ENCODE measurements around the gene NCF2. TPM values are rescaled to one million over a fixed set of nuclear protein-coding genes. Genes with fewer than 3 reads are reported as not detected.

NCF2 gene
- total RNA-seq, 4 donors from 2014 or later = 5.2 to 26.0 (median 9.5) TPM

GRCh38 chr1:183517401-183517800 lies 72.9 kb downstream of the NCF2 start:
- TF ChIP-seq POLR2AphosphoS5 (IDR thresholded peaks at IDR 0.05) = no peak
- no peak for TF ChIP-seq EP300 (IDR thresholded peaks at IDR 0.05)
- TF ChIP-seq CTCF (IDR thresholded peaks at IDR 0.05) = no peak
- TF ChIP-seq POLR2A (IDR thresholded peaks at IDR 0.05; ENCODE audit: low read depth) = no peak
- Histone ChIP-seq H3K27ac (replicated peaks in 1 of 4) (no peak overlapping the region), H3K27me3 (no peaks in the 10 kb centered on the region), H3K36me3 (peaks cover 16 to 40% (median 29%) of the 10 kb centered on the region in 4 donors), H3K4me3 (no peak overlapping the region), H3K4me1 (peaks cover 8 to 19% (median 13%) of the 10 kb centered on the region in 4 donors), H3K9me3 (no peaks in the 10 kb centered on the region)
- 85% methylated on average over 6 of the region's 6 CpGs for WGBS
- intact Hi-C loops (cut with DNase I) = no loop called here
- no peak for DNase-seq (ENCODE audit: extremely low spot score)

- DNase-seq (ENCODE audit: extremely low spot score) = no peak
- intact Hi-C loops (cut with DNase I) = no loop called here
- Histone ChIP-seq H3K4me3 (no peak overlapping the region), H3K36me3 (peaks cover 15 to 38% (median 26%) of the 10 kb centered on the region in 4 donors), H3K9me3 (no peaks in the 10 kb centered on the region), H3K4me1 (peaks cover 8 to 19% (median 14%) of the 10 kb centered on the region in 4 donors), H3K27ac (replicated peaks in 1 of 4) (no peak overlapping the region), H3K27me3 (no peaks in the 10 kb centered on the region)
- WGBS = 95% methylated on average over 2 of the region's 2 CpGs
- TF ChIP-seq CTCF (IDR thresholded peaks at IDR 0.05) = no peak
- TF ChIP-seq EP300 (IDR thresholded peaks at IDR 0.05) = no peak
- no peak for TF ChIP-seq POLR2AphosphoS5 (IDR thresholded peaks at IDR 0.05)
- no peak for TF ChIP-seq POLR2A (IDR thresholded peaks at IDR 0.05; ENCODE audit: low read depth)
Observed at GRCh38 chr1:183516725-183517124, 73.5 kb downstream of the NCF2 start.

GRCh38 chr1:183515002-183515689 lies 75.1 kb downstream of the NCF2 start:
- TF ChIP-seq EP300 (IDR thresholded peaks at IDR 0.05) = no peak
- TF ChIP-seq CTCF (IDR thresholded peaks at IDR 0.05) = no peak
- no peak for TF ChIP-seq POLR2A (IDR thresholded peaks at IDR 0.05; ENCODE audit: low read depth)
- no peak for TF ChIP-seq POLR2AphosphoS5 (IDR thresholded peaks at IDR 0.05)
- H3K9me3 ChIP-seq = no peaks in the 10 kb centered on the region
- intact Hi-C loops (cut with DNase I) = no loop called here
- H3K27ac ChIP-seq (replicated peaks in 1 of 4) = no peak overlapping the region
- peaks cover 8 to 22% (median 16%) of the 10 kb centered on the region in 4 donors for H3K4me1 ChIP-seq
- peaks cover 7 to 29% (median 20%) of the 10 kb centered on the region in 4 donors for H3K36me3 ChIP-seq
- no peak for DNase-seq (ENCODE audit: extremely low spot score)
- no peaks in the 10 kb centered on the region for H3K27me3 ChIP-seq
- no peak overlapping the region for H3K4me3 ChIP-seq
- WGBS = 32% methylated on average over 2 of the region's 2 CpGs

- Histone ChIP-seq H3K9me3 (no peaks in the 10 kb centered on the region), H3K36me3 (peaks cover 7 to 28% (median 20%) of the 10 kb centered on the region in 4 donors), H3K27me3 (no peaks in the 10 kb centered on the region), H3K4me1 (peaks cover 8 to 23% (median 16%) of the 10 kb centered on the region in 4 donors), H3K27ac (replicated peaks in 1 of 4) (no peak overlapping the region), H3K4me3 (no peak overlapping the region)
- WGBS = 92% methylated on average over 1 of the region's 1 CpG
- TF ChIP-seq POLR2AphosphoS5 (IDR thresholded peaks at IDR 0.05) (no peak), CTCF (IDR thresholded peaks at IDR 0.05) (no peak)
- intact Hi-C loops (cut with DNase I) = no loop called here
- DNase-seq (ENCODE audit: extremely low spot score) = no peak
Observed at GRCh38 chr1:183514235-183514634, 76.0 kb downstream of the NCF2 start.

- Histone ChIP-seq H3K36me3 (peaks cover under 1 to 14% (median 6%) of the 10 kb centered on the region in 4 donors), H3K9me3 (no peaks in the 10 kb centered on the region), H3K27me3 (no peaks in the 10 kb centered on the region), H3K27ac (replicated peaks in 1 of 4) (no peak overlapping the region), H3K4me3 (no peak overlapping the region), H3K4me1 (peaks cover 8 to 30% (median 16%) of the 10 kb centered on the region in 4 donors)
- intact Hi-C loops (cut with DNase I) = no loop called here
- WGBS = 95% methylated on average over 2 of the region's 2 CpGs
- TF ChIP-seq EP300 (IDR thresholded peaks at IDR 0.05) (no peak), POLR2AphosphoS5 (IDR thresholded peaks at IDR 0.05) (no peak), CTCF (IDR thresholded peaks at IDR 0.05) (no peak), POLR2A (IDR thresholded peaks at IDR 0.05; ENCODE audit: low read depth) (no peak)
- no peak for DNase-seq (ENCODE audit: extremely low spot score)
Observed at GRCh38 chr1:183512450-183512849, 77.8 kb downstream of the NCF2 start.

All from esophagus muscularis mucosa (tissue), 4 donors.